Stimulated activated CD4-positive, alpha-beta T cell treated with anti-CD3 and anti-CD28 coated beads, Interleukin-15, amount 100 ng/mL, for 1 hour (primary cell): ENCODE data around the gene SLC43A1.
A peak's percentile ranks its signal among the peaks of the same experiment; 100 is the strongest.

ENCODE experiments used
- DNase-seq, 2 donors: peaks; one replicate each; pipeline ENCODE4 v3.0.0-alpha.2; 2020; ENCODE audit warnings: low read depth in 1 of 2, low spot score in 1 of 2

SLC43A1 gene

GRCh38 chr11:57529012-57529411, 13.5 kb upstream of the SLC43A1 start:
- DNase-seq, result no peak

DNA sequence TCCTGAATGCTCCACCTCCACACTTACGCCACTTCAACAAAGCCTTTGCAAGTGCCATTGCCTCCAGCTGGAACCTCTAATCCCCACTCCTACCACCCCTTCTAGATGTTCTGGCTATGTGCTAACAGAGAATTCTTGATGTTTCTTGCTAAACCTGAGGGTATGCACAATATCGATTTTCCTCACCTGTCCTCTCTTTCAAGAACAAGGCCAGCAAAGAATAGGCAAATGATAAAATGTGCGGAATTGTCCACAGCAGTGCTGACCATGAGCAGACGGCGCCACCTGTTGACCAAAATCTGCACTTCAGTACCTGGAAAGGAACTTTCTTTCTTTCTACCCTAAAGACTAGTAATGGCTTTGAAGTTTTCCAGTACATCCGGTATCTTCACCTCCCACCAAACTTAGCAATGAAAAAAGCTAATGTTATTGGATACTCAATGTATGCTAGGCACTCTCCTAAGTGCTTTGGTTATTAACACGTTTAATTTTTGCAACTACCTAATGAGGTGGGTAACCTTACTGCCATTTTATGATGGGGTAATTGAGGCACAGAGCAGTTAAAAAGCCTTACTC, 11.6 kb upstream of the SLC43A1 start:
- DNase-seq, result peak; percentile 30 to 53

DNA sequence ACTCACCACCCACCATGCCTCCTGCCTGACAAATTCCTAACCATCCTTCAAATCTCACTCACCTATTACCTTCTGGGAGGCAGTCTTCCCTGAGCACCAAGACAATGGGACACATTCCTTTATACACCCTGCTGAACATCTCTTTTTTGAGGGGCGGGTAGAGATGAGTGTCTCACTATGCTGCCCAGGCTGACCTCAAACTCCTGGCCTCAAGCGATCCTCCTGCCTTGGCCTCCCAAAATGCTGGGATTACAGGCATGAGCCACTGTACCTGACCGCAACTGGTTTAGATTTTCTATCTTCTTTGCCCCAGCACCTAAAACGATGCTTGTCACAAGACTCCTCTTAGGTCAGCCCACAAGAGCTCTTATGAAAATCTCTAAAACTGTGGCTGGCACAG, 7.9 kb upstream of the SLC43A1 start:
- DNase-seq, result no peak

DNA sequence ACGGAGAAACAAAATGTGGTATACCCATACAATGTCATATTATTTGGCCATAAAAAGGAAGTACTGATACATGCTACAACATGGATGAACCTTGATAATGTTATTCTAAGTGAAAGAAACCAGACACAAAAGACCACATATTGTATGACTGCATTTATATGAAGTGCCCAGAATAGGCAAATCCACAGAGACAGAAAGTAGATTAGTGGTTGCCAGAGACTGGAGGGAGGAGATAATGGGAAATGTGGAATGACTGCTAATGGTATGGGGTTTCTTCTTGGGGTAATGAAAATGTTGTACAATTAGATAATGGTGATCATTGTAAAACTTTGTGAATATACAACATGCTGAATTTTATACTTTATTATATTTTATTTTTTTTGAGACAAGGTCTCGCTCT, 5.6 kb upstream of the SLC43A1 start:
- DNase-seq, result no peak

GRCh38 chr11:57516061-57516443, 550 bp upstream of the SLC43A1 start:
- DNase-seq, result no peak

DNA sequence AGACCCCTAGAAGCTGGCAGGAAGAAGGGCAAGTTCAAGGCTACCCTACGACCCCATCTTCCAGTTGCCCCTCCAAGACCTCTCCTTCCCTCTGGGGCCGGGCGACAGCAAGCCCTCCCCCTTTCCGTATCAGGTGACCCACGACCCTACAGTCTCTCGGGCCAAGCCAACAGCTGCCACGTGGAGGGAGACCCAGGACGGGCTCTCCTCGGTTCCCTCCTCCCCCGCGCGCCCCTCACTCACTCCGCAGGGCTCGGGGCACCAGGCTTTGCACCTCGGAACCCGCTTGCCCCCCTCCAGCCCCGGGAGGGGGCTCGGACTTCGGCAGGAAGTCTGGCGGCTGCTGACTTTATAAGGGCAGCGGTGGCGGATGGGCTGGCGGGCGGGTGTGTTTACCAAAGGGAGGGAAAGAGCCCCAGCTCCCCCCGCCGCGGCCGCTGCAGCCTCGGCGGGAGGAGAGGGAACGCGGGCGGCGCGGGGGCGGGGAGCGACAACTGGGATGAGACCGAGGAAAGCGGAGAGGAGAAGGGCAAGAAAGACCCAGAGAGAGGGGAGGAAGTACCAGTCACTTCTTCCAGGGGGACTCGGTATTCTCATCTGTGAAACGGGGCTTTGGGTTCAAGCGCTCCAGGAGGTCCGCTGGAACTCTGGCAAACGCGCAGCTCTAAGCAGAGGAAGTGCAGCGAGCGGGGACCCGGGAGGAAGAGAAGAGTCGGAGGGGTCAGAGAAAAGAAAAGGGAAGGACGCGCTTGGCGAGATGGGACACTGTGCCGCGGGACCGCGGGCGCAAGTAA, 767 bp downstream of the SLC43A1 start:
- DNase-seq, result peak in 1 of 2 donors; percentile 45

DNA sequence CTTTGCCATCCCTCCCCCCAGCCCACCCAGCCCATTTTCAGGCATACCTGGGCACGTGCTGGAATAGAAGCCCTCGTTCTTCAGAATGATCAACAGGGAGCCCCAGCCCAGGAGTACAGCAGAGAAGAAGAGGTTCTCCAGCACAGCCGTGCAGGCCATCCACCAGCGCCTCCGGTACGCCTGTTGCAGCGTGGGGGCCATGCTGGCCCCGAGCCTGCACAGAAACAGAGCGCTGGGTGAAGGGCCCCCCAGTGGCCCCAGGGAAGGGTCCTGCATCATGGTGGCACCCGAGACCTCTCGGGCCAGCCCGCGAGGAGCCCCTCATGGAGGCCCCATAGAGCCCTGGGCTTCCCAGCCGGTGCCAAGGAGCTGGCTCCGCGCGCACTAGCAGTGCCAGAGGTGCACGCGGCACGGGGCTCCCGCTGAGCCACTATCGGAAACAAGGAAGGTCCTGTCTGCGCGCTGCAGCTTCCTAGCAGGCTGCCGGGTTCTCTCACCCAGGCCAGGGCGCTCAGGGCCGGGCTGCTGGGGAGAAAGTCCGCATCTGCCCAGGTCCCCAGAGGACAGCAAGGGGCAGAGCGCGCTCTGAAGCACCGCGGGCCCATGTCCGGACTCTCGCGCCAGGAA, 1.5 kb downstream of the SLC43A1 start:
- DNase-seq, result no peak

DNA sequence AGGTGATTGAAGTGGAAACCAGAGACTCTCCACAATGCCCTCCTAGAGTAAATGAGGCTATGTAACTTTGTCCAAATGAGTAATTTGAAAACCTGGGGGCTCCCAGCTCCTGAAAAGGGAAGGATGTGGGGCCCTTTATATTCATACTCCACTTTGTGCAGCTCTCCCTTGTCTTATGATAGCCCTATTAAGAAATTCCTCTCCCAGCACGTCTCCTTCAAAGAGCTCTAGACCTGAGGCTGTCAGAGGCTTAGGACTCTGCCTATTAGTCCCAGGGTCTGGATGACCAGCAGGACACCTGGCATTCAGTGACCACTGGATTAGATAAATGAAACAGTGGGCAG, 2.1 kb downstream of the SLC43A1 start:
- DNase-seq, result no peak

- no peak for DNase-seq
Observed at GRCh38 chr11:57512646-57513451, 2.7 kb downstream of the SLC43A1 start.

GRCh38 chr11:57511741-57512430, 3.6 kb downstream of the SLC43A1 start:
- DNase-seq, result no peak

- DNase-seq, result no peak
Observed at GRCh38 chr11:57508341-57509170, 6.9 kb downstream of the SLC43A1 start.

DNA sequence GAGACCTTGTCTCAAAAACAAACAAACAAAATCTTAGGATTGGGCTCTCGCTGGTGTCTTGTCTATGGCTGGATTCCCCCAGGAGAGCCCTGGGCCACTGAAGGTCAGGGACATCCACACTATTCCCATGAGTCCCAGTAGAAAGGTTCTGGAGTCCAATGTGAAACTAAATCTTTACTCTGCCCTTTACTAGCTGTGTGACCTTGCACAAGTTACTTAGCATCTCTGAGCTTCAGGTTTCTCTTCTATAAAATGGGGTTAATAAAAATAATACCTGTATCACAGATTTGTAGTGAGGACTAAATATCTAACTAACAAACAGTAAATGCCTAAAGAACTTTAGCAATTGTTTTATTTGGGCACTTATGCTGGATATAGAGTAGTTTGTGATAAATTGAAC, 9.0 kb downstream of the SLC43A1 start:
- DNase-seq, result no peak

GRCh38 chr11:57504511-57504910, 11.0 kb downstream of the SLC43A1 start:
- no peak for DNase-seq

DNA sequence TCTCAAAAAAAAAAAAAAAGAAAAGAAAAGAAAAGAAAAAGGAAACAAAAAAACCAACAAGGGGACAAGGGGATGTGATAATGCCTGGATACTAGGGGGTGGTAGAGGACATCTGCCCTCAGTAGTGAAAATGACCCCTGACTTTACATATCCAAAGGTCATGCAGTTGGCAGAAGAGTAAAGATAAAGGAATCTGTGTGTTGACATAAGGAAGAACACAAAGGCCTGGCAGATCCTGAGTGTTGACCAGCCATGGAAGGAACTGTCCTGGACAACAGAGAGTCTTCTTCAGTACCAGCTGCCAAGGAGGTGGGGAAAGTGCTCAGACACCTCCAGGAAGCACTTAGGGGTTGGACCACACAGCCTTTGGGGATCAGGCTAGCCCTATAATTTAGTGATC, 12.6 kb downstream of the SLC43A1 start:
- no peak for DNase-seq

GRCh38 chr11:57502376-57502775, 13.1 kb downstream of the SLC43A1 start:
- no peak for DNase-seq

DNA sequence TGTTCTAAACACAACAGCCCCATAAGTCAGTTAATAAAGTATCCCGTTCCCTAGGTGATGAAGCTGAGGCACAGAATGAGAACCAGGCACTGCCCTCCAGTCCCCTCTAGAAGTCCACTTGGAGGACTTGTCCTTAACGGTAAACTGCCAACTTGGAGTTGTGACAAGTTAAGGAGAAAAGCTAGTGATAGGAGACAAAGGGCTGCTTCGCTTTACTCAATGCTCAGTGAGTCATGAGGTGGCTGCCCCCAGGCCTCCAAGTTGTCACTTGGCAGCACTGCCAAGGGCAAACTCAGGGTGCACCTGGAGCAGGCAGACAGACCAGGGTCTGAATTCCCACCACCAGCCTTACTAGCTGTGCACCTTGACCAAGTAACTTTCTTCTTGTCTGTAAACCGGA, 13.5 kb downstream of the SLC43A1 start:
- no peak for DNase-seq

GRCh38 chr11:57500926-57501325, 14.6 kb downstream of the SLC43A1 start:
- DNase-seq, result no peak

DNA sequence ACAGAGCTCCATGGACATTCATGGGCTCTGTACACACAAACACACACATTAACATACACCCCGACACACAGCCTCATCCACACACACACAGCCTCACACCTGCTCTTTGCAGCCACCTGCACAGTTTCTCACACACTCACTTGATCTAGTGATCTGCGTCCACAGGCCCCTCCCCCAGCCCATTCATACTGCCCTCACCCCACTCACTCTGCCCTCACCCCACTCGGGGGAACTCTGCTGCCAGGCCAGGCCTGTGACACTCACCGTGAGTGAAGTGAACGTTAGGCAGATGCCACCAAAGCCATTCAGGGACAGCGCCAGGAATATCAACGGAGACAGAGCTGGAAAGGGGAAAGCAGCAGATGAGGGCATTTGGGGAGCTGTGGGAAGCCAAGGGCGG, 15.0 kb downstream of the SLC43A1 start:
- no peak for DNase-seq

DNA sequence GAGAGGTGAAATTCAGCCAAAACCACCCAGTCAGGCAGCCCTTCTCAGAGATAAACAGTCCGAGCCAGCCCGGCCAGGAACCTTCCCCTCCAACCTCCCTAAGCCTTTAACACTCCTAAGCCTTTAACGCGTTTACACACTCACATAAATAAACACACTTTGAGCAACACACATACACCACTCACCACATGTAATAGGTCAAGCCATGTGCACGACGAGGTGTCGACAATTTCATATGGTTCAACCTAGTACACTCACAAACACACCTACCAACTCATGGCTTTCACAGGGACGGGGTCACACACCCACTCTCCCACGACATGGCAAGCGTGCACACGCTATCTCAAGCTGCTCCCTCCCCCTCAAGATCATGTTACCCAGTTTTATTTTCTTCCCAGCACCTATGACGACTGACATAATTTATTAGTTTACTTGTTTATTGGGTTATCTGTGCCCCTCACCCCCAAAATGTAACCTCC, 15.5 kb downstream of the SLC43A1 start:
- DNase-seq, result no peak

- peak in 1 of 2 donors; percentile 16 for DNase-seq
Observed at GRCh38 chr11:57499413-57499982, 16.0 kb downstream of the SLC43A1 start.
